H9 (cell line): ENCODE data around the gene ST8SIA6. TPM values are rescaled to one million over a fixed set of nuclear protein-coding genes. Genes with fewer than 3 reads are reported as not detected.

ENCODE experiments used
- DNase-seq: peaks from one replicate; pipeline ENCODE4 v3.0.0-alpha.2; 2017
- H2AFZ ChIP-seq: one replicate; pipeline ENCODE4 v1.6.1; 2013; ENCODE audit warnings: mild to moderate bottlenecking, low read length, control low read depth, moderate library complexity
- H2AK5ac ChIP-seq: 2 replicates; pipeline ENCODE4 v1.6.1; 2013; ENCODE audit warnings: low read length, control low read depth, mixed read lengths; ENCODE audit not compliant: insufficient read length
- H2BK120ac ChIP-seq: one replicate; pipeline ENCODE4 v1.6.1; 2013; ENCODE audit warnings: low read depth, mild to moderate bottlenecking, low read length, control low read depth, inconsistent platforms; ENCODE audit not compliant: poor library complexity, severe bottlenecking
- H2BK12ac ChIP-seq: 2 replicates; pipeline ENCODE4 v1.6.1; 2013; ENCODE audit warnings: low read length, control low read depth, mixed read lengths, low read depth; ENCODE audit not compliant: insufficient read length
- H2BK15ac ChIP-seq: 2 replicates; pipeline ENCODE4 v1.6.1; 2013; ENCODE audit warnings: low read depth, low read length, control low read depth
- H2BK20ac ChIP-seq: one replicate; pipeline ENCODE4 v1.6.1; 2013; ENCODE audit warnings: low read depth, mild to moderate bottlenecking, low read length, control low read depth, inconsistent platforms; ENCODE audit not compliant: poor library complexity, severe bottlenecking
- H2BK5ac ChIP-seq: 2 replicates; pipeline ENCODE4 v1.6.1; 2013; ENCODE audit warnings: low read length, control low read depth, mixed read lengths; ENCODE audit not compliant: insufficient read length
- H3K14ac ChIP-seq: 2 replicates; pipeline ENCODE4 v1.6.1; 2013; ENCODE audit warnings: low read length, control low read depth; ENCODE audit not compliant: insufficient read depth
- H3K18ac ChIP-seq: 2 replicates; pipeline ENCODE4 v1.6.1; 2013; ENCODE audit warnings: low read depth, mild to moderate bottlenecking, mixed read lengths, low read length, control low read depth; ENCODE audit not compliant: insufficient read length
- H3K23ac ChIP-seq: 2 replicates; pipeline ENCODE4 v1.6.1; 2013; ENCODE audit warnings: low read length, control low read depth, mixed read lengths, low read depth; ENCODE audit not compliant: insufficient read length
- H3K23me2 ChIP-seq: 2 replicates; pipeline ENCODE4 v1.6.1; 2013; ENCODE audit warnings: low read depth, mild to moderate bottlenecking, mixed read lengths, low read length, control low read depth; ENCODE audit not compliant: insufficient read length, poor library complexity, severe bottlenecking
- H3K27ac ChIP-seq: 2 replicates; pipeline ENCODE4 v1.5.1; 2013; ENCODE audit warnings: low read length, control low read depth, mixed read lengths, low read depth; ENCODE audit not compliant: insufficient read length
- H3K27me3 ChIP-seq: 2 replicates; pipeline ENCODE4 v1.6.1; 2013; ENCODE audit warnings: low read length, control low read depth, inconsistent platforms; ENCODE audit not compliant: insufficient read depth
- H3K4ac ChIP-seq: 2 replicates; pipeline ENCODE4 v1.6.1; 2013; ENCODE audit warnings: low read depth, mild to moderate bottlenecking, control low read depth, inconsistent platforms, low read length, moderate library complexity
- H3K4me1 ChIP-seq: 2 replicates; pipeline ENCODE4 v1.6.1; 2013; ENCODE audit warnings: low read length, control low read depth, inconsistent platforms; ENCODE audit not compliant: insufficient read depth
- H3K4me2 ChIP-seq: 2 replicates; pipeline ENCODE4 v1.6.1; 2013; ENCODE audit warnings: low read length, control low read depth, mixed read lengths; ENCODE audit not compliant: insufficient read length, insufficient read depth
- H3K56ac ChIP-seq: 2 replicates; pipeline ENCODE4 v1.6.1; 2013; ENCODE audit warnings: low read depth, mild to moderate bottlenecking, mixed read lengths, low read length, control low read depth; ENCODE audit not compliant: insufficient read length
- H3K79me1 ChIP-seq: 2 replicates; pipeline ENCODE4 v1.6.1; 2013; ENCODE audit warnings: low read depth, mild to moderate bottlenecking, moderate library complexity, low read length, control low read depth, inconsistent platforms; ENCODE audit not compliant: insufficient read depth, poor library complexity, severe bottlenecking
- H3K79me2 ChIP-seq: 2 replicates; pipeline ENCODE4 v1.6.1; 2013; ENCODE audit warnings: low read length, control low read depth, inconsistent platforms; ENCODE audit not compliant: insufficient read depth
- H3K9ac ChIP-seq: 2 replicates; pipeline ENCODE4 v1.6.1; 2013; ENCODE audit warnings: low read length, control low read depth, mixed read lengths; ENCODE audit not compliant: insufficient read length; ENCODE audit errors: extremely low read depth
- H3K9me3 ChIP-seq: one replicate; pipeline ENCODE4 v1.6.1; 2013; ENCODE audit warnings: low read depth, low read length, inconsistent platforms; ENCODE audit not compliant: control insufficient read depth
- H3T11ph ChIP-seq: one replicate; pipeline ENCODE4 v1.6.1; 2013; ENCODE audit warnings: mild to moderate bottlenecking, low read length, control low read depth, inconsistent platforms
- H4K20me1 ChIP-seq: one replicate; pipeline ENCODE4 v1.6.1; 2013; ENCODE audit not compliant: control insufficient read depth, insufficient read length, insufficient read depth
- H4K5ac ChIP-seq: 2 replicates; pipeline ENCODE4 v1.6.1; 2013; ENCODE audit warnings: low read depth, mild to moderate bottlenecking, mixed read lengths, low read length, control low read depth; ENCODE audit not compliant: insufficient read length
- H4K8ac ChIP-seq: replicated peaks from 2 replicates; pipeline ENCODE4 v1.6.1; 2013; ENCODE audit warnings: low read length, control low read depth, mixed read lengths, low read depth; ENCODE audit not compliant: insufficient read length
- H4K91ac ChIP-seq: 2 replicates; pipeline ENCODE4 v1.6.1; 2013; ENCODE audit warnings: low read depth, mild to moderate bottlenecking, moderate library complexity, mixed read lengths, low read length, control low read depth; ENCODE audit not compliant: insufficient read length
- H3K27ac Mint-ChIP-seq, 3 experiments: 2 replicates in 2 of 3; 3 replicates in 1 of 3; pipeline ENCODE4 v1.8.0; 2020 to 2021; ENCODE audit warnings: mixed read lengths in 3 of 3, mild to moderate bottlenecking in 1 of 3, moderate library complexity in 1 of 3
- H3K27me3 Mint-ChIP-seq: 2 replicates; pipeline ENCODE4 v1.8.0; 2021; ENCODE audit warnings: low read depth, mild to moderate bottlenecking, moderate library complexity, mixed read lengths
- H3K36me3 Mint-ChIP-seq, 3 experiments: 2 replicates in 2 of 3; 3 replicates in 1 of 3; pipeline ENCODE4 v1.8.0; 2020 to 2021; ENCODE audit warnings: low read depth in 3 of 3, mixed read lengths in 3 of 3; ENCODE audit not compliant: insufficient read depth in 1 of 3
- H3K4me1 Mint-ChIP-seq, 2 experiments: 2 replicates each; pipeline ENCODE4 v1.8.0; 2020; ENCODE audit warnings: mixed read lengths in 2 of 2
- H3K4me3 Mint-ChIP-seq, 2 experiments: 2 replicates in 1 of 2; 3 replicates in 1 of 2; pipeline ENCODE4 v1.8.0; 2020 to 2021; ENCODE audit warnings: mild to moderate bottlenecking in 2 of 2, mixed read lengths in 2 of 2, moderate library complexity in 1 of 2
- H3K9me3 Mint-ChIP-seq, 2 experiments: 2 replicates in 1 of 2; 3 replicates in 1 of 2; pipeline ENCODE4 v1.8.0; 2020; ENCODE audit warnings: mild to moderate bottlenecking in 2 of 2, mixed read lengths in 2 of 2, moderate library complexity in 1 of 2
- CTCF ChIP-seq: fragments of 200-600 bp; sonication (generic); conservative IDR thresholded peaks from 3 replicates; pipeline ENCODE4 v1.8.0; 2021; ENCODE audit warnings: antibody characterized with exemption, mild to moderate bottlenecking
- WGBS: extraction: QIAGEN DNeasy Blood & Tissue Kit; methylation state at CpG from one replicate; pipeline ENCODE4 v1.1.7; 2013; ENCODE audit warnings: missing lambda C conversion rate, low lambda C conversion rate, mixed read lengths; ENCODE audit not compliant: insufficient read length; ENCODE audit errors: extremely low coverage; 5-methylcytosine and 5-hydroxymethylcytosine counted together
- total RNA-seq: library from RNA; stranded (reverse); gene quantifications from 2 replicates; pipeline ENCODE4 v1.2.1, GENCODE V29; 2021

The ST8SIA6 gene
- total RNA-seq, 1 experiment from 2014 or later, result 0.37 TPM

DNA sequence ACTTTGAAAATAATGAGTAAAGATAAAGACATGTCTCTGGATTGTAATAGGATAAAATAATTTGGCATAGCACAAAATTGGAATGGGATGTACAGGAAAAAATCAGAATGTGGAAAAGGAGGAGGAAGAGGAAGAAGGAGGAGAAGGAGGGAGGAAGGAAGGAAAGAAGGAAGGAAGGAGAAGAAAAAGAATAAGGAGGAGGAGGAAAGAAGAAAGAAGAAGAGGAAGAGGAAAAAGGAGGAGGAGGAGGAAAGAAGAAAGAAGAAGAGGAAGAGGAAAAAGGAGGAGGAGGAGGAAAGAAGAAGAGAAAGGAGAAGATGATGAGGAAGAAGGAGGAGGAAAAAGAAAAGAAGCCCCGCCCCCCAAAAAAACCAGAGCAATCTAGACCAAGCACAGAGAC lies 95.9 kb downstream of the ST8SIA6 start:
- no peaks in the 10 kb centered on the region for H3K27me3 Mint-ChIP-seq
- Histone ChIP-seq H3K18ac (no peak overlapping the region), H2AFZ (no peak overlapping the region), H2AK5ac (no peak overlapping the region), H2BK120ac (no peak overlapping the region), H2BK20ac (no peak overlapping the region), H3K79me2 (no peaks in the 10 kb centered on the region), H3T11ph (no peak overlapping the region), H3K56ac (no peak overlapping the region), H2BK5ac (no peak overlapping the region), H4K20me1 (no peaks in the 10 kb centered on the region), H4K91ac (no peak overlapping the region), H2BK15ac (no peak overlapping the region), H3K4ac (no peak overlapping the region), H3K23me2 (no peaks in the 10 kb centered on the region), H3K27ac (no peak overlapping the region), H2BK12ac (no peak overlapping the region), H3K9ac (no peak overlapping the region), H3K4me2 (no peak overlapping the region), H4K8ac (no peak overlapping the region), H3K79me1 (no peaks in the 10 kb centered on the region), H3K4me1 (no peaks in the 10 kb centered on the region), H3K27me3 (no peaks in the 10 kb centered on the region), H3K14ac (no peak overlapping the region), H4K5ac (no peak overlapping the region), H3K9me3 (no peaks in the 10 kb centered on the region), H3K23ac (no peak overlapping the region)
- WGBS, result no CpG with 5 or more reads among the region's 1 CpG
- no peaks in the 10 kb centered on the region for H3K9me3 Mint-ChIP-seq
- no peak overlapping the region for H3K27ac Mint-ChIP-seq
- no peaks in the 10 kb centered on the region for H3K36me3 Mint-ChIP-seq
- no peak overlapping the region for H3K4me3 Mint-ChIP-seq
- DNase-seq, result no peak
- H3K4me1 Mint-ChIP-seq, result 0 out of 4 replicates have a peak, but pooled peaks cover 0 to 5% of the 10 kb centered on the region in 2 experiments
- TF ChIP-seq CTCF, result no peak
